GM19372 (cell line): ENCODE results near the gene TRPV5.
"Not testable (repeated sequence)": the region's sequence is repeated elsewhere in the genome, so short reads cannot be mapped to it uniquely, and the experiment has no call there.

Experiments
- ATAC-seq: cut with Tn5 transposase; IDR thresholded peaks from one replicate; pipeline ENCODE4 v1.9.1; 2021; ENCODE audit warnings: mild to moderate bottlenecking, low read depth, moderate library complexity; ENCODE audit not compliant: unreplicated experiment

Gene TRPV5

DNA sequence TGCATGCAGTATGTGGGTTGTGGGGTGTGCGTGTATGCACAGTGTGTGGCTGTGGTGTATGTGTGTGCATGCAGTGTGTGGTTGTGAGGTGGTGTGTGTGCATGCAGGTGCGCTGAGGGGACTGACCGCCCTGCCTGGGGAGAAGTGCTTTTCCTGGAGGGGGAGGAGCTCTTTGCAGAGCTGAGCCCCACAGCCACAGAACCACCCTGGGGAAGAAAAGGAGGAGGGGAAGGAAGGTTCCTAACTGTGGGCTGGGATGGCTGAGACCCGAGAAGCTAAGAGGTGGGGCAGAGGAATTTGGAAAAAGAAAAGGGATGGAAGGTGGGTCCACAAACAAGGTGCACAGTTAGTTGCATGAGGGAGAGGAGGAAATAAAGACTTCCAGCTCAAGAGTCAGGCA is at the start of gene TRPV5:
Gene TRPV5 (minus strand): TSS at position 123 of the 400 bp plus-strand sequence. CDS start 287 bp downstream, outside the sequence.
- no peak for ATAC-seq

GRCh38 chr7:142978402-142978801 is 44.9 kb upstream of the TRPV5 start:
- not testable (repeated sequence) for ATAC-seq

GRCh38 chr7:142974626-142975025 is 41.1 kb upstream of the TRPV5 start:
- no peak for ATAC-seq

GRCh38 chr7:142969183-142969582 is 35.6 kb upstream of the TRPV5 start:
- no peak for ATAC-seq

DNA sequence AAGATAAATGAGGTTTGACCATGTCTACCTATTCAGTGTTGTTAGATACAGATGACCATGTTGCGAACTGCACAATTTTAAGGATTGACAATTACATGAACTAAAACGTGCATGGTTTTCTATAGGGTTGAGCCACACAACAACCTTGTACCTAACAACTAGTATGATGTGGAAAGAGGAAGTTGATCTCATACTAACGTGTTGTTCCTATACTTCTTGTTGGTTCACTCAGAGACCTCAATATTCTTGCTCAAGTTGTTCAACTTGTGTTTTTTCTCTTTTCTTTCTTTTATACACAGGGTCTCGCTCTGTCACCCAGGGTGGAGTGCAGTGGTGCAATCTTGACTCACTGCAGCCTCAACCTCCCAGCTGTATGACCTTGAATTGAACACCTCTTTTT is 34.7 kb upstream of the TRPV5 start:
- no peak for ATAC-seq

- no peak for ATAC-seq
Observed at GRCh38 chr7:142964502-142965246, 31.1 kb upstream of the TRPV5 start.

GRCh38 chr7:142963993-142964392 is 30.4 kb upstream of the TRPV5 start:
- ATAC-seq, result no peak

DNA sequence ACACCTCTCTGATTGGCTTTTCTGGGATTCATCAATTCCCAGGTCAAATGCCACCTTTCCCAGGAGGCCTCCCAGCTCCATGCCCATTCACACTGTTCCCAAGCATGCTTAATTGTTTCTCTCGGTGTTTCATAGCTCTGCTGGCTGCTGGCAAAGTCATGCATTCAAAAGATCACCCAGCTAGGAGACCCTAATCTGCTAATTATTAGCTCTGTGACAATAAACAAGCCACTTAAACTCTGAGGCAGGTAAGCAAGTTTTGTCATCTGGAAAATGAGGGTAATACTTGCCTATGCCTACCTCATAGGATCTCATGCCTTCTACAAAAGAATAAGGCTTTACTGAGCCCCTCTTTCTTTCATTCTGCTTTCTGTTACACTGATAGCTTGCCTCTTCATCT is 29.4 kb upstream of the TRPV5 start:
- no peak for ATAC-seq

- ATAC-seq, result no peak
Observed at GRCh38 chr7:142961973-142962926, 28.7 kb upstream of the TRPV5 start, which contains the start of gene KEL. Gene KEL (minus strand): TSS chr7:142962363. CDS start chr7:142962206, 157 bp downstream.

DNA sequence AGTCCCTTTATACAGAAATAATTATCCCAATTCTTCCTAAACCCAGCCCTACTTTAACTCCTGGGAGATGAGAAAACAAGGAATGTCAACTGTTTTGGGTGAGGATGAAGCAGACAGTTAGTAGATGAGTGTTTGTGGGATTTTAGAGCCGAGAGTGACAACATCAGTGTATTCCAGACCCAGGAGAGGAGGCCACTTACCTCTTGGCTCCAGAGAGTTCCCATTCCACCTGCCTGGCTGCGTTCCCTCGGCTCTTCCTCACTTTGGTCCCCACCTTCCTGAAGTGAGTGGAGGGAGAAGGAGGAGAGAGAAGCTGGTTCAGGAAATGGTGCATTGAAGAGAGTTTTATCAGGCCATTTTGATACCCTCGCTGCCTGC is 28.0 kb upstream of the TRPV5 start:
- ATAC-seq, result no peak

GRCh38 chr7:142960955-142961512 is 27.5 kb upstream of the TRPV5 start:
- no peak for ATAC-seq

- ATAC-seq, result no peak
Observed at GRCh38 chr7:142959202-142959601, 25.7 kb upstream of the TRPV5 start.

GRCh38 chr7:142957723-142958122 is 24.2 kb upstream of the TRPV5 start:
- no peak for ATAC-seq

DNA sequence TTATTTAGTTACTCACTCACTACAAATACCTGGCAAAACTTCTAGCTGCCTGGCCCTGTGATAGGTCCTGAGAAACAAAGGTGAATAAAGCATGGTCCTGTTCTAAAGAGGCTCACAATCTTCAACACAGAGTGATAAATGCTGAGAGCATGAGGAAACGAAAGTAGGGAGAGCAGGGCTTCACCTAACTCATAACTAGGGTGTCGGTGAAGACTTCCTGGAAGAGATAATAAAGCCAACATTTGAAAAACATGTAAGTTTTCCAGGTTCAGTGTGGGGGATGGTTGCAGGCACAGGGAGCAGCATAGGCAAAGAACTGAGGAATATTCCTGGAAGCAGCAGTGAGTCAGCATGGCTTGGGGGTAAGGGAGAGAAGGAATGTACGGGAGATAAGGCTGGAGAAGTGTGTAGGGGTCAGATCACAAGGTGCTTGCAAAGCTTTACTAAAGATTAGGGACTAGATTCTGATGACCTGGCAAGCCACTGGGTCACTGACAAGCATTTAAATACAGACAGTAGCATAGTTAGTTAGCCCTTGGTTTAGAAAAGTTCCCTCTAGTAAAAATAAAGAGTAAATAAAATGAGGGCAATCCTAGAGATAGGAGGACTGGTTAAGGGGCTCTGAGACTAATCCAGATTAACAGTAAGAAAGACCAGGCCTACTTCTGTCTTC is 23.5 kb upstream of the TRPV5 start:
- no peak for ATAC-seq

DNA sequence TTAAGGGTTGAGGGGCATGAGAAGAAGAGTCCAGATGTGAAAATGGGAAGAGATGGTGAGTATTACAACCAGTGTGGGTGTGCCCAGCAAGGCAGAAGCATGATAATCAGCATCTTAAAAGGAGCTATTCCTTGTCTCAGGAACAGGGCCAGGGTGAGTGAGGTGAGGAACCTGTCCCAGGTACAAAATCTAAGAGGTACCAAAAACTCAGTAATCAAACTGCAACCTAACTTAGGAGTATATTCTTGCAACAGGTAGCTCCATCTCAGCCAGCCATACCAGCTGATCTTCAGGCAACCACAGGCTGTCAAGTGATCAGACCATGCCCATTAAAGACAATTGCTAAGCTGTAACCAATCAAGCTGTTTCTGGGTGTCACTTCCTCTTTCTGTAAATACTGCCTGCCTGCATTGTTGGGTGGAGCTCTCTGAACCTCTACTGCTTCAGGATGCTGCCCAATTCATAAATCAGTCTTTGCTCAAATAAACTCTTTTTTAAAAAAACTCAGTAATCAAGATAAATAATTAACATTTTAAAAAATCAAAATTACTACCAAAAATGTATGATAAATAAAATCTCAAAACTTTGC is 21.2 kb upstream of the TRPV5 start:
- no peak for ATAC-seq

DNA sequence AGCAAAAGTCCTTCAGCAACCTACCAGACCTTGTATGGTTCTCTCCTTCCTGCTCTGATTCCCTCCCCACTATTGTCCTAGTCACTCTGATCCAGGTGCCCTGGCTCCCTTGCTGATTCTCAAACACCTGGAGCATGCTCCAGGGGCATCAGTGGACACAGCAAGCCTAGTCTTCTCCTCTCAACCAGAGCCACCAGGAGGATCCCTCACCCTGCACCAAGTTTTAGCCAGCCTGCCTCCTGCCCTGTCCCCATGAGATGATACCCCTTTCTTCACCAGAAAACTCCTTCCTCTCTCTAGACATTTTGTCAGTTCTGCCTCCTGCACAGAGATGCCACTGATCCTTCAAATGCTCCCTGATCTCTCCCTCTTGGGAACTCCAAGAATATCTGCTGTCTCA is 16.7 kb upstream of the TRPV5 start:
- no peak for ATAC-seq

GRCh38 chr7:142948603-142949002 is 15.1 kb upstream of the TRPV5 start:
- ATAC-seq, result no peak

- ATAC-seq, result no peak
Observed at GRCh38 chr7:142945001-142945400, 11.5 kb upstream of the TRPV5 start.

GRCh38 chr7:142943706-142944268 is 10.2 kb upstream of the TRPV5 start:
- no peak for ATAC-seq

DNA sequence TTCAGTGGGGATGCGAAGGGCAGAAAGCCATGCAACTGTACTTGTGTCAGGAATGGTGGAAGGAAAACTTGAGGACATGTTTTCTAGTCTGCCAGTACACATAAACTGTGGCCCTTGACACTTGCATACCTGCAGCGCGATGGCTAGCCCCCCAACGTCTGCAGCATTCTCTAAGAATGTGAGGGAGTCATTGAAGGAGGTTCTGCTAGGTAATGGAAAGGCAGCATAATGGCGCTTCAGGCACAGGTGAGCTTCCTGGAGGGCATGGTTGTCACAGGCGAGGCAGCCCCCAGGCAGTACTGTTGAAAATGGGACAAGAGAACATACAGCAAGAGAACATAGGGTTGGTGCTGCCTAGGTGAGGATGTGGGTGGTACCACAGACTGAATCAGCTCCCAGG is 9.2 kb upstream of the TRPV5 start:
- no peak for ATAC-seq
